Mucosa of descending colon (tissue), 3 donors: ENCODE measurements around the gene ACO1. TPM values are rescaled to one million over a fixed set of nuclear protein-coding genes. Genes with fewer than 3 reads are reported as not detected.

Experiments
- ATAC-seq: fragments of 200-7000 bp; cut with Tn5 transposase; one replicate; pipeline ENCODE4 v1.9.1; 2020; ENCODE audit warnings: mild to moderate bottlenecking, moderate library complexity
- DNase-seq, 3 donors: peaks; one replicate each; pipeline ENCODE4 v3.0.0-alpha.2; 2020
- H3K36me3 ChIP-seq: fragments of 200-600 bp; one replicate; pipeline ENCODE4 v1.8.0; 2021; ENCODE audit warnings: low read depth, mild to moderate bottlenecking
- H3K4me1 ChIP-seq: fragments of 200-600 bp; one replicate; pipeline ENCODE4 v1.8.0; 2021; ENCODE audit warnings: low read depth, mild to moderate bottlenecking
- H3K4me3 ChIP-seq: fragments of 200-600 bp; one replicate; pipeline ENCODE4 v1.8.0; 2021; ENCODE audit warnings: mild to moderate bottlenecking
- H3K9me3 ChIP-seq: fragments of 200-600 bp; one replicate; pipeline ENCODE4 v1.8.0; 2021; ENCODE audit warnings: mild to moderate bottlenecking
- CTCF ChIP-seq: fragments of 200-600 bp; IDR thresholded peaks from one replicate; pipeline ENCODE4 v1.8.0; 2022; ENCODE audit warnings: antibody characterized with exemption, mild to moderate bottlenecking
- intact Hi-C, 2 donors: fragments of 100-400 bp; cut with DNase I in 1 of 2; cut with micrococcal nuclease in 1 of 2; formaldehyde crosslinking; loops; one replicate each; pipeline versions ENCODE4 v1.11.0 to v1.11.1; 2022; cut with DNase I, micrococcal nuclease
- total RNA-seq, 3 donors: library from RNA; stranded (reverse); fragmentation: NEBNext Ultra II Directional in 2 of 3; extraction: Animal tissue kit (Norgen Biotek cat#: 25700) in 2 of 3; gene quantifications; one replicate each; pipeline versions ENCODE4 v1.2.1 to v1.2.4, GENCODE V29; 2021 to 2023
- donor health status: DM: no; HTN: no; CAD: no; lungs with moderate emphysema.
- donor health status: DM: no; HTN: no; CAD: no.
- donor health status: DM: no; HTN: yes; CAD: no.

The ACO1 gene
- total RNA-seq, 3 donors from 2014 or later = 30.9 to 50.4 (median 32.6) TPM

- no peak for TF ChIP-seq CTCF
- ATAC-seq = no peak
- DNase-seq = no peak
- Histone ChIP-seq H3K4me3 (no peak overlapping the region), H3K36me3 (no peaks in the 10 kb centered on the region), H3K9me3 (no peaks in the 10 kb centered on the region), H3K4me1 (no peaks in the 10 kb centered on the region)
- intact Hi-C loops = no loop called here
These were observed 102.6 kb downstream of the ACO1 start for GRCh38 chr9:32486839-32487562.

GRCh38 chr9:32487981-32488380, 103.5 kb downstream of the ACO1 start:
- intact Hi-C loops = no loop called here
- H3K36me3 ChIP-seq = no peaks in the 10 kb centered on the region
- ATAC-seq (no peak), DNase-seq (no peak)
- no peaks in the 10 kb centered on the region for H3K9me3 ChIP-seq
- H3K4me3 ChIP-seq = no peak overlapping the region
- no peak for TF ChIP-seq CTCF
- H3K4me1 ChIP-seq = no peaks in the 10 kb centered on the region

GRCh38 chr9:32490601-32491000, 106.2 kb downstream of the ACO1 start:
- no peaks in the 10 kb centered on the region for H3K9me3 ChIP-seq
- DNase-seq (no peak), ATAC-seq (no peak)
- intact Hi-C loops = no loop called here
- no peak overlapping the region for H3K4me3 ChIP-seq
- no peaks in the 10 kb centered on the region for H3K36me3 ChIP-seq
- TF ChIP-seq CTCF = no peak
- no peaks in the 10 kb centered on the region for H3K4me1 ChIP-seq

- H3K4me3 ChIP-seq = no peak overlapping the region
- no peaks in the 10 kb centered on the region for H3K36me3 ChIP-seq
- H3K4me1 ChIP-seq = no peaks in the 10 kb centered on the region
- no peak for DNase-seq
- TF ChIP-seq CTCF = no peak
- no peaks in the 10 kb centered on the region for H3K9me3 ChIP-seq
- ATAC-seq = no peak
- intact Hi-C loops = no loop called here
These were observed 113.5 kb downstream of the ACO1 start for GRCh38 chr9:32497921-32498320.

GRCh38 chr9:32500768-32501167, 116.3 kb downstream of the ACO1 start:
- intact Hi-C loops = no loop called here

More at GRCh38 chr9:32500768-32501167, 116.3 kb downstream of the ACO1 start:
- no peaks in the 10 kb centered on the region for H3K36me3 ChIP-seq
- H3K9me3 ChIP-seq = no peaks in the 10 kb centered on the region
- no peak overlapping the region for H3K4me3 ChIP-seq
- TF ChIP-seq CTCF = no peak
- ATAC-seq (no peak), DNase-seq (no peak)
- no peaks in the 10 kb centered on the region for H3K4me1 ChIP-seq
